ENCODE measurements around the gene MTUS2.
"Not testable (repeated sequence)": the region's sequence is repeated elsewhere in the genome, so short reads cannot be mapped to it uniquely, and the experiment has no call there.

Gene MTUS2

DNA sequence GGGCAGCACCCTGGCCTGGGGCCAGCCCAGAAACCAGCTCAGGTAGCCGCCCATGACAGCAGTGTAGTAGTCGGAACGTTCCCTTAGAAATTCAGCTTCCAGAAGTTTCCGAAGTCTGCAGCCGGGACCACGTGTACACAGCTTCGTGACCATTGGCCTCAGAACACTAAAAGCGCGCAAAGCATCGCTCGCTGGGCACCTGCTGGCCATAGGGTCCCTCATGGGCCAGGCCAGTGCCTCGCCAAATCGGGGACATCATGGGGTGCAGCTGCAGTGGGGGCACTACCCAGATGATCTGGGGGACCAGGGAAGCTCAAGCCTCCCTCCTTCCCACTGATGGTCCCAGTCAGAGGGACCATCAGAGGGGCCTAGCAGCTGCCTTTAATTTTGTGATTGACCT is 384.5 kb downstream of the MTUS2 start:
- in situ Hi-C loops (cut with MboI; ENCODE audit: low sequenced_read_pairs) = no loop called here

DNA sequence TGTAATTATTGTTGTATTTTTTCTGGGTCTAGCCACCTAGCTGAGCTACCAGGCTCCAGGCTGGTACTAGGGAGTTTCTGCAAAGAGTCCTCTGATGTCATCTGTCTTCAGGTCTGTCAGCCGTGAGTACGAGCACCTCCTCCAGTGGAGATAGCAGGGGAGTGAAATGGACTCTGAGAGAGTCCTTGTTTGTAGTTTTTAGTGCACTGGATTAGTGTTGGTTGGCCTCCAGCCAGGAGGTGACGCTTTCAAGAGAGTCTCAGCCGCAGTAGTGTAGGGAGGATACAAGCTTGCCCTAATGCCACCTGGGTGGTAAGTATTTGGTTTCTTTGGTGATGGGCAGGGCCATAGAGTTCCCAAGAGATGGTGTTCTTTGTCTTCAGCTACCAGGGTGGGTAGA is 390.5 kb downstream of the MTUS2 start:
- in situ Hi-C loops (cut with MboI; ENCODE audit: low sequenced_read_pairs) = no loop called here

DNA sequence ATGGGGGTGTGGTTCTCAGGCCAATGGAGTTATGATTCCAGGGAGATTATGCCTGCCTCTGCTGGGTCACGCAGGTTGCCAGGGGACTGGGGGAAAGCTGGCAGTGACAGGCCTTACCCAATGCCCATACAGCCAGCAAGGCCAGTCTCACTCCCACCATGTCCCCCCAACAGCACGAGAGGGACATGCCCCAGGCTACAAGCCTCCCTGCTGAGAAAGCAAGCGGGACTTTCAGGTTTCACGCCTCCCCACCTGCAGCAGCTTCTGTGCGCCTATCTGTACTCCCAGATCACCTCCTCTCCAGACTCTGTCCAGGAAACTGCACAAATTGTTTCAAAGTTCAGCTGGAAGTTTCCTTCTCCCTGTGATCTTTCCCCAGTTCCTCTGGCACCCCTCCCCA is 391.0 kb downstream of the MTUS2 start:
- in situ Hi-C loops (cut with MboI; ENCODE audit: low sequenced_read_pairs) = not testable (repeated sequence)

DNA sequence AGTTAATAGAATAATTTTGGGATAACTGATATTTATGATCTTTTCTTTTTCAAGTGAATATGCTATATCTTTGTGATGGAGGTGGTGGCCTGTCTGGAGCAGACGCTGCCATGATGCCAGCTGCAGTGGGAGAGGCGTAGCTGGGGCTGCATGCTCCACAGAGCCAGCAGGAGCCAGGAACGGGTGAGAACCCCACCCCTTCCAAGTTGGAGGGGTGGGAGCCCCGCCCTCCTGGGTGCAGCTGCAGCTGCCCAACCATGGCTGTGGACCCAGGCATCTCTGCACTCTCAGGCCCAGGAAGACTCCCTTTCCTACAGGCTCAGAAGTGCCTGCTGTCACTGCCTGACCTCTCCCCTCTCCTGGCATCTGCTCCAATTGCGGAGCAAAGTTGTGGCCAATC is 402.3 kb downstream of the MTUS2 start:
- in situ Hi-C loops (cut with MboI; ENCODE audit: low sequenced_read_pairs) = no loop called here

DNA sequence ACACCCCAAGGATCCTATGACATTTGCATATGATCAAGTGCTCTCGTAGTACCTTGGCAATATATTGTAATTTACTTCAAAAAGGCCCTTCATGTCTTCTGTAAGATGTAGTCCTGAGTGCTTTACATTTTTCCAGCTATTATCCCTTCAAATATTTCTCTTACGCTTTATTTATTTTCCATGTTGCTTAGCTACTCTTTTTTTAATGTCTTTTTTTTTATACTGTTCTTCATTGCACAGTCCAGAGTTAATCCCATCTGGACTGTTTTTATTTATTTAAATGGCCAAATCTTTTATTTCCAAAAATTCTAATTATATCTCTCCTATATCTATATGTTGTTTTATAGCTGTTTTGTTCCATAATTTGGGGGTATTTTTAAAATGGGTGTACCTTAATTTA is 404.1 kb downstream of the MTUS2 start:
- in situ Hi-C loops (cut with MboI; ENCODE audit: low sequenced_read_pairs) = no loop called here

DNA sequence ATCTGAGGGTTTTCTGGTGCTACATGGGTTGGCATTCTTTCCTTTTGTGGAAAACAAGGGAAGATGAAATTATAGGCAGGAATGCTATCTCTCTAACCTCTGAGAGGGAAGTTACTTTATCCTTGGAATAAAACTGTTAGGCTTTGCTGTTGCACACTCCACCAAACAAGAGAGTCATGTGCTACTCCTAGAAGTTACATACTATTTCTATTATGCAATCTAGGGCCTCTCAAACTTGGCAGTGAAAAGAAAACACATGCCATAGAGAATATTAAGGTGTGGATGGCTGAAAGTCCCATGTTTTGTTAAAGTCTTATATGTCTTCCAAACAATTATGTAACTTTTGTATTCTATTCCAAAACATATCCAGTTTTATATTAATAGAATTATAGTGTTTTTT is 407.4 kb downstream of the MTUS2 start:
- in situ Hi-C loops (cut with MboI; ENCODE audit: low sequenced_read_pairs) = no loop called here

DNA sequence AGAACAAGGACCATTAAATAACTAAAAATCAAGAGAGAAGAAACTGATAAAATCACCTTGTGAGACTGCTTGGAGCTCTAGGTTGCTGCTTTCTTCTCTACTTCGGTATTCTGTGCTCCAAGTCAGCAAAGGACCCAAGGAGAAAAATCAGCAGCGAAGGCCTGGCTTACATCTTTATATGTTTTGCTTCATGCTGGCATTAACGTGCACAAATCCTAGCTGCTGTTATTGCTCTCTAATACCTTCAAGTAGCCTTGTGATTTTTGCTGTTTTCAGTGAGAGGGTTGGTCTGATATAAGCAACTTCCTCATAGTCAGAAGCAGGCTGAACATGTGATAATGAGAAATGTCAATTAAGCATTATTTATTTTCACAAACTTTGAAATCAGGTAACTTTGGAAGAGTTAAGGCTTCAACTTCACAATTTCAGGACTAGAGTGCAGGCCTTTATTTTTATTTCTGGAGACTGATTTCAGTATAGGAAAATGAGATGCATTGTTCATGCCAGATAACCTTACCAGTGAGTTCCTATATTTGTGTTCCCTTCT is 410.2 kb downstream of the MTUS2 start:
- in situ Hi-C loops (cut with MboI; ENCODE audit: low sequenced_read_pairs) = no loop called here

DNA sequence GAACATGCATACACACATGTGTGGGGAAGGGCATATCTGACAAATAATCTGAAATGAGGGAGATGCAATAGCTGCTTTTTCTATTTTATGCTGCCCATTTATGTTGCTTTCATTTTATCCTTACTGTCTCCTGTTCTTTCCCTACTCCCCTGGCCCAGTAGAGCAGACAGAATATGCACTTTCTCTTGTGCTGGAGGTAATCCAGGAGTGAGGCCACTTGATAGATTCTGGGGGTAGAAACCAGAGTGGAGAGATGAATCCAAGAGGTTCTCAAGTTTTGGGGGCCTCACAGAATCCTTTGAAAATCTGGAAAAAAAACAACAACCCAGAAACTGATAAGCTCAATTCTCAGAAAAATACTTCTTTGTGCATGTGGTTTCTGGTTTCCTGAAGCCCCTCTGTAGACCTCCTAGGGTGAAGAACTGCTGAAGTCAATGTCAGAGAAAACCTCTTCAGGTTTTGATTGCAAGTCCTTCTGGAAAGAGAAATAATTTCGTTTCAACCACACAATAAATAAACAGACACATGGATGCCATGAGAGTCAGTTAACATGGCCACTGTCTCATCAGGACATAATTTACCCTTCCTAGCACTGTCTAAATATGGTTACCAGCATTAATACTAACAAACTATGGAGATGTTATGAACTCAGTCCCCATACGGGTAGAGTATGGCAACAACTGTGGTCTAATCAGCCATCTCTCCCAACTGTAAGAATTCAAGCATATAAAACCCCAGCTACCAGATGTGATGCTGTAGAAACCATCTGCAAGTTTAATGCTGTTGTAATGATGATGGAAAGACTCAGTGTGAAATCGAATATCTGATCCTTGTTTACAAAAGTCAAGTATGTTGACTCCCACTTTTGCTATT is 419.8 kb downstream of the MTUS2 start:
- in situ Hi-C loops (cut with MboI; ENCODE audit: low sequenced_read_pairs) = no loop called here

DNA sequence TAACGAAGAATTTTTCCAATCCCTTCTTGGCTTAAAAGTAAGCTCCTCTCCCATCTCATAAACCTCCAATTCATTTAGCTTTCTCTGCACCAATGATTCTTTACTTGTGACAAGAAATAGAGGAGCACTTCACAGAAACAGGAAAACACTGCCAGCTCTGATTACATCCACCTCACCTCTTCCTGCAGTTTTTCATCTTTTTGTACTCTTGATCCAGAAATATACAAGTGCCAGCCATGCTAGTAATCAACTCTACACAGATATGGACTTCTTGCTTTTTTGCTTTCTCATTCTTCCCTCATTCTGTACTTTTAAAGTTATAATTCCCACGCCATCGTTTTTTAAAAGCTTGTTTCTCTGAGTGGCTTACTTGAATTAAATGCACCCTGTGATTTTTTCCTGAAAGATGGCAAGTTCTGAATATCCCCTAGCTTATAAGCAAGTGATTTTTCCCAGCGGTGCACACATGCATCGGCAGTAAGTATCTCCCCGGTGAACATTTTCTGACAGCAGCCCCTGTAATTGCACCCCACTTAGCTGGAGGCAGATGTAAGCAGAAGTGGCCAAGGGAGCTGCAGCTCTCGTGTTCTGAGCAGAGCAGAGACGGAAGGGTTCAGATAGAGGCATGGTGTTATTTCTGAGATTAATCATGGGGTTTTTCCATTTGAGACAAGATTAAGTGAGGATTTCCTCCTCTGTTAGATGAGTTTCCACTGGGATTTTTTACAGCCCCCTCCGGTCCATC is 434.7 kb downstream of the MTUS2 start:
- in situ Hi-C loops (cut with MboI; ENCODE audit: low sequenced_read_pairs) = no loop called here

DNA sequence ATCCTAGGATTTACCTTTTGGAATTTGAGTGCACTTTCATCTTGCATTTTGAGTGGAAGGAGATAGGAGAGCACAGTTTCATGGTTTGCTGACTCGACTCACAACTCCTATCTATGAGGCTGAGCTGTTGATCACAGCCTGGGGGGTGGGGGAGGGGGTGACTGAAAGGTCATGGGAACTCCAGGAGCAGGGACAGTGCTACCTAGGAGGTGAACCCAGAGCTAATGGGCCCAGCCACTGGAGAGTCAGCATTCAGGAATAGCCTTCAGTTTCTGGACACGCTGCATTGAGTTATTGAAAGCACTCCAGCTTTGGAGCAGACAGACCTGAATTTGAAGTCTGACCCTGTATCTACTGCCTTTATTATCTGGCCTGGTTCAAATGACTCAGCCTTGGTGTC is 435.4 kb downstream of the MTUS2 start:
- in situ Hi-C loops (cut with MboI; ENCODE audit: low sequenced_read_pairs) = no loop called here

DNA sequence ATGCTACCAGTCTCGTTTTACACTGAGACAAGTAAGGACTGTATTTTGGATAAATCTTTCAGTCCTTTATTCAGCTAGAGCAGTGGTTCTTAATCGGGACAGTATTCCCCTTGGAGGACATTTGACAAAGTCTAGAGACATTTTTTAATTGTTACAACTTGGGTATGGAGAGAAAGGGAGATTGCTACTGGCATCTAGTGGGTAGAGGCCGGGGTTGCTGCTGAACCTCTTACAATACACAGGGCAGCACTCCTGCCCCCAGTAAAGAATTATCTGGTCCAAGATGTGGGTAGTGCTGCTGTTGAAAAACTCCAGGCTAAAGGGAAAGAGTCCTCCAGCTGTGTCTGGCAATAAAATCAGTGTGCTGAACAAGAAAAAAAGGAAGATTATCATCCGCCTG is 440.5 kb downstream of the MTUS2 start:
- in situ Hi-C loops (cut with MboI; ENCODE audit: low sequenced_read_pairs) = no loop called here

DNA sequence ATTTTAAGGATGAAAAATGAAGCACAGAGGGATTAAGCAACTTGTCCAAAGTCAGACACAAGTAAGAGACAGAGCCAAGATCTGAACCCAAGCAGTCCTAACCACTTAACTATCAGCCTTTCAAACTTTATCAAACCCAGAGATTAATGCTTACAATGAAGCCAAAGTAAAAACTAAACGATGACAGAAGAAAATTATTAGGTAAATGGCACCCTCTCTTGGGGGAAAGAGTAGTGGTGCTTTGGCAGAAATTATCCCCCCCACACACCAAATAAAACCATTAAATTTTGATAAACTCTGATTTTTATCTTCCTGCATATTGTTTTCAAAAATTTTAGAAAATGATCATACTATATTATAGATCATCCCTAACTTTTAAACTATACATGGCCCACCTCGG is 446.1 kb downstream of the MTUS2 start:
- in situ Hi-C loops (cut with MboI; ENCODE audit: low sequenced_read_pairs) = no loop called here

DNA sequence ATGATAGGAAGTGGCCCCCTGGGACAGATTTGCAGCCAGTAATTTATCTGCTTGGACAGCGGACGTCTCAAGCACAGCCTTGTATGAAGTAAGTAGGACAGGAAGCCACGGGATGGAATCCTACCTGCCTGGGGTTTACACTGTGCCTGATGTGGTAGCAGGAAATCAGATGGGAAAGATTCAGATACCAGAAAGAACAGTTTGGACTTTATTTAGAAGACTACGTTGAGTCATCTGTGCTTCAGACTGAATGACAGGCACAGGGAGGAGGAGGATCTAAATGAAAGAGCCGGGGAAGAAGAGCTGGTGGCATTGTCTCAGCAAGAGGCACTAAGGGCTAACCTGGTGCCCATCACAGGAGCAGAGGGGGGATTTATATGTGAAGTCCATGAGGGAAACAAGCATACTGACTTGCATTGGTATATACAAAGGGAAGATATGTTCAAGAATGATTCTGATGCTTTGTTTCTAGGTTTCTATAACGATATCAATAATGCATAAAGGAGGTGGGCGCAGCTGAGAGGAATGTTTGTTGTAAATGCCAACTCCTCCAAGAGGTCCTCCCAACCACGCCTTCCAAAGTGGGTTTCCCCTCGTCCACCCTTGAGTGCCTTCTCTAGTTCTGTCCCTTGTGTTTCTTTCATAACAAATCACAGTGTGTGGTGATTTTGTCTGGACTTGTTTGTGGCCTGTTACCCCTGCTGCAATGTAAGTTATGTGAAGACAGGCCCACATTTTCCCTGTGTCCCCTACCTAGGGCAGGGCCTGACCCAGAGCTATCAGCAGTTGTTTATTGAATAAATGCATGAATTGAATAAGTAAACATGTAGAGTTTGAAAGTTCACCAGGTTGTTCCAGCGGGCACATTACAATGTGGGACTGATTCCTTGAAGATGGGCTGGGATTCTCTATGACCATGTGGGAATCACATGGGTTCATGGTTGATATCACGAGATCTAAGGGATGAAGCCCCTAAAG is 446.9 kb downstream of the MTUS2 start:
- in situ Hi-C loops (cut with MboI; ENCODE audit: low sequenced_read_pairs) = no loop called here

DNA sequence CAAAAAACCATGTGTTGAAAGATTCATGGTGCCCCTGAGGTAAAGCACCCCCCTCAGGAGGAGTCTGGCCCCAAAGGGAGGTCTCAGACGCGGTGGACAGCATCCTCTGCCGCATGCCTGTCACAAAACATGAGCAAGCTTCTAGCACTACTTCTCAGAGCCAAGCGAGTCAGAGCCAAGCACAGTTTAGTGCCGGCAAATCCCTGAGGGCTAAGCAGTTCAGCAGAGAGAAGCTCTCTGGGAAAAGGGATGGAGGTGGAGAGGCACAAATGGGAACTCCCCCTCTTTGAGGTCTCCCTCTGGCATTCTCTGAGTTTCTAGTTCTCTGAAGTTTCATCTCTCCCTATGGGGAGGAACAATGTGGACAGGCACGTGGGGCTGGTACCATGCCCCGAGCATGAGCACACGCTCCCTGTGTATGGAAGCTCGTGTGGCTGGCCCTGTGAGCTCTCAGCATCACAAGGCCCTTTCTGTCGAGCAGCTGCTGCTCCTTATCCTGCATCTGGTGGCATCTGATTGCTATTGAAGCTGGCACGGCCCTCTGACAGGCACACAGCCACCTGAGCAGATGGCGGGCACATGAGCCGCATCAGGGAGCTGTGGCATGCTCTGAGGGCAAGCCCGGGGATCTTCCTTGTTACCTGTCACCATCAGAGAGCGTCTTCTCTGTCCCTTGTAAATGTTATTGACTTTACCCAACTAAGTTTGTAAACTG is 450.3 kb downstream of the MTUS2 start:
- in situ Hi-C loops (cut with MboI; ENCODE audit: low sequenced_read_pairs) = no loop called here

DNA sequence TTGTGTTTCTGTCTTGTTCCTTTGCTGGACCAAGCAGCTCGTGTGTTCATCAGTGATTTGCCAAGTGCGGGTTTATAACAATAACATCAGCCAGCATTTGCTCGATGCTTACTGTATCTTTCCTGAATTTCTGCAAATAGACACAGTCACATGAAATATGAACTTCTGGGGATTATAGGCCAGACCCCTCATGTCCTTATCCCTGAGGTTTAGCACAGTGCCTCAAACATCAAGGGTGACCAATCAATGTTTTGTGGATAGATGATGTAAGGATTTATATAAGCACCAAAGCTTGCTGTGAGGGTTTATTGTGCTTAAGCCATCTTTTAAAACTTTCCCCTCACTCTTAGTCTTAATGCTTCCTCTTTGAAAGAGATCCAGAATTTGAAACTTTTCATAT is 451.5 kb downstream of the MTUS2 start:
- in situ Hi-C loops (cut with MboI; ENCODE audit: low sequenced_read_pairs) = no loop called here

DNA sequence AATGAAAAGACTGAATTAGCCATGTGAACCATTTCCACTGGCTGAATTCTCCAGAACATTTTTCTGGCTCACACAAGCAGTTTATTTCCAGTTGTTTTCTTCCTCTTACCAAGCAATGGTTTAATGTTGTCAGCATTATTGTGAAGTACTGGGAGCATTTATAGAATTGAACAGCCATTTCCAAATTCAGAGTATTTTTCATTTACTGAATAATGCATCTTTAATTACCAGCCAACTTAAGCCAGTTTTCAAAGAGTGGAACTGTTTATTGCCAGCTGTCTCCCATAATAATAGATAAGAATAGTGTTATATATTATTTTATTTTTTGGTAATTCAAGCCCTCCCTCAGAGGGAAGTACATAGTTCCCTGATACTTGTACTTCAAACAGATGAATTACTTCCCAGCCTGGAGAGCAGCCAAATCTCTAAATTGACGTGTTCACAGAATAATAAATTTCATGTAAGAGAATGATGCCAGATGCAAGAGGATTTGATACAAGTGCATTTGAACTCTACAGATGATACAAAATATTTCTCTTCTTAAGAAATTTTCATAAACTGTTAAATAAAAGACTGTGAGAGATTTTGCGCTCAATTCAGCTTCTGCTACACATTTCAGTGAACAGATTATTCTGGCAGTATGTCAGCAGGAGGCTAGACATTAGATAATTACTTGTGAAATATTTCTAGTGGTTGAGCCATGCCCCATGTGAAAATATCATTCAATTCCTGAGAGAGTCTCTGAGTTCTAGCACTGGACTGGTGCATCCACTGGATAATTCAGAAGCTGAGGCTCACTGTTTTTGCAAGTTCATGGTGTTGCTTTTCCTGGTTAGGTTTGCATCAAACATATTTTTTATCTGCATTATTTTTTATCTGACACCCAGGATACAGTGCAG is 459.5 kb downstream of the MTUS2 start:
- in situ Hi-C loops (cut with MboI; ENCODE audit: low sequenced_read_pairs) = no loop called here

DNA sequence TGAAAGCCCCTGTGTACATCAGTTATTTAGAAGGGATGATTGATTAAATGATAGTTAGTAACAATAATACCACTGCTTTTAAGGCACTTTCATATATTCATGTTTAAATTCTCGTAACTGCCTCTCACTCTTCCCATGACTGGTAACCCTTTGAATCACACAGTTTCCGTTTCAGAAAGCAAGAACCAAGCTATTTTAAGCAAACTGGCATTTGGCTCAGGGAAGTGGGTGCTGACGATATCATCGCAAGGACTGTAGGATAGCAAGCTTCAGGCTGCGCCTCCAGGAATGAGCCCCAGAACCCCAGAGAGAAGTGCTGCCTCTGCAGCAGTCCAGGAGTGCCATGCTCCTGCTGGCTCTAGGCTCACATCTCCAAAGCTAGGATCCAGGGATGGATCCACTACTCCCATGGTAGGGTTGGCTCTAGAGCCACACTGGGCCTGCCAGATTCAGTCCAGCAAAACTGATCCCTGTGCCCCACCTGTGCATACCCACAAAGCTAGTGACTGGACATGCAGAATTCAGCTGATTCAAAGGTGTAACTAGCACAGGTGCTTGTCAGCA is 461.9 kb downstream of the MTUS2 start:
- in situ Hi-C loops (cut with MboI; ENCODE audit: low sequenced_read_pairs) = no loop called here

DNA sequence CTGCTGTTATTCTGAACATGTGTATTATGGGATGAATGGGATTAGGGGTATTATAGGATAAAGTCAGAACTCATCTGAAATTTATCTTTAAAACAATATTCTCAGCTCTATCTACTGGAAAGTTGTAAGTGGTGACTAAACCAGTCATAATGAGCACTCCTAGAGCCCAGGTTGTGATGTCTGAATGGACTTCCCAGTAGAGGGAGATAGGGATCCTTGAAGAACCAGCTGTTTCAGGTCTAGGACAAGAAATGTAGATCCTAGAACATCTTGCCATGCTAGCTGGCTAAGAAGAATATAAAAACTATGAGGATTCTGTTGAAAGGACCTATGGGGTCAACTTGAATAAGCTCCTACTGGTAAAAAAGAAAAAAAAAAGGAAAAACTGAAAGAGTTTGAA is 464.6 kb downstream of the MTUS2 start:
- in situ Hi-C loops (cut with MboI; ENCODE audit: low sequenced_read_pairs) = no loop called here

DNA sequence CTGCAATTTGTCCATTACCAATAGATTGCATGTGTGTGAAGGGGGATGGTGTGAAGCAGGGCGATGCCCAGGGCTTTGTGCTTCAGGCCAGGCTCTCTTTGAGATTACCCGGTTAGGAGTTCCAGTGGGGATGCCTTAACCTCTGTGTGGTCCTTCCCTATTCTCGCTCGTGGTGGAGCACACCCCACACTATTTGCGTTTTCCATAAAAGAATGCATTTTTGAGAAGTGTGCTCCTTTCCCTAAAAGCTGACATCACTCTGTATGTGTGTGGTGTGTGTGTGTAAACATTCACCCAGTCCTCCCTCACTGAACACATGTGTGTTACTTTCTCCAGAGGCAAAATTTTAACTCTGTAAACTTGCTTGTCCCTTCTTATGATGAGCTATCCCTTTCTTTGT is 467.1 kb downstream of the MTUS2 start:
- in situ Hi-C loops (cut with MboI; ENCODE audit: low sequenced_read_pairs) = no loop called here
